C4-2B (cell line): ENCODE results near the gene TSPAN15.
"Not testable (repeated sequence)": the region's sequence is repeated elsewhere in the genome, so short reads cannot be mapped to it uniquely, and the experiment has no call there.

Experiments
- H3K27ac ChIP-seq: fragments of 450-650 bp; 2 replicates; pipeline ENCODE4 v1.5.1; 2017
- CTCF ChIP-seq: fragments of 450-650 bp; conservative IDR thresholded peaks from 2 replicates; pipeline ENCODE4 v1.5.1; 2017; ENCODE audit warnings: mild to moderate bottlenecking
- ZFX ChIP-seq: fragments of 450-650 bp; IDR thresholded peaks from 2 replicates; pipeline ENCODE4 v1.6.1; 2017

TSPAN15 gene

DNA sequence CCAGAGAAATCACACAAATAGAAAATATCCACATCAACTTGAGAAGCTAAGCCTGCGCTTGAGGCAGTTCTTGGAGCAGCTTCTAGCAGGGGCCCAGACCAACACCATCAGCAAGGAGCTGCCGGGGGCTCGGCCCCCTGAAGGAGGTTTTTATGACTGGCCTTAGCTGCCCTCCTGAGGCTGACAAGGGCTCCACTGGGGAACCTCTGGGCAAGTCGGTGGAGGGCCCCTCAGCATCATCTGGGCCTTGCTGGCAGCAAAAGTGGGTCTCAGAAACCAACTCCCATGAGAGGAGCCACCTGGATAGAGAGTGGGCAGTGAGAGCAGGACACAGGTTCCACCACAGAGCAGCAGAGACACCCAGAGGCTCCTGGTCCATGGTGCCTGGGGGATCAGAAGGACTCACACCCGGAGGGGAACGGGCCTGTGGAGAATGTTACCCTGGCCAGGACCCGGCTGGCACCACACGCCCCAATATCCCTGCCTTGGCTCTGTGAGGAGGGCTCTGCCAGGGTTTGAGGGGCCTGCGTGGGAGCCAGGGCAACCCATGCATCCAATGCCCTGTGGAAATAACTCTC is 66.1 kb downstream of the TSPAN15 start:
- H3K27ac ChIP-seq, result no peak overlapping the region
- TF ChIP-seq ZFX (no peak), CTCF (no peak)

DNA sequence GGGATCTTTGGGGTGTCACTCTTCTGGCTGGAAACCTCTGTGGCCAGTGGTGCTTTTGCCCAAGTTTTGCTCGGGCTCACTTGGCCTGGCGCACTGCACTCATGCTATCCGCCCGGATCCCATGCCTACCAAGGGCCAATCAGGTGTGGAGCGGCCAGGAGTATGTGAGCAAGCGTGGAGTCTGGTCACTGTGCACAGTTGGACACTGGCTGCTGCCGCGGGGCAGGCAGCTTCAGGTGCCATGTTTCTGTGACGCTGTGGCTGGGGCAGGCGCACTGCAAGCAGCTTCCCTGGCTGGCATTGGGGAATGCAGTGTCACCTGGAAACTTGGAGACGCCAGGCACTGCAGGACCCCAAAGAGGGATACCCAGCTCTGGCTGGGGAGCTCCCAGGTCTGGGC is 76.7 kb downstream of the TSPAN15 start:
- no peak overlapping the region for H3K27ac ChIP-seq
- TF ChIP-seq ZFX (no peak), CTCF (no peak)

- TF ChIP-seq CTCF (no peak), ZFX (no peak)
- no peak overlapping the region for H3K27ac ChIP-seq
Measured at GRCh38 chr10:69533658-69534057, 82.4 kb downstream of the TSPAN15 start.

- not testable (repeated sequence) for H3K27ac ChIP-seq
Measured at GRCh38 chr10:69536521-69536920, 85.3 kb downstream of the TSPAN15 start.

- no peak overlapping the region for H3K27ac ChIP-seq
- TF ChIP-seq CTCF (no peak), ZFX (no peak)
Measured at GRCh38 chr10:69537449-69537848, 86.2 kb downstream of the TSPAN15 start.

DNA sequence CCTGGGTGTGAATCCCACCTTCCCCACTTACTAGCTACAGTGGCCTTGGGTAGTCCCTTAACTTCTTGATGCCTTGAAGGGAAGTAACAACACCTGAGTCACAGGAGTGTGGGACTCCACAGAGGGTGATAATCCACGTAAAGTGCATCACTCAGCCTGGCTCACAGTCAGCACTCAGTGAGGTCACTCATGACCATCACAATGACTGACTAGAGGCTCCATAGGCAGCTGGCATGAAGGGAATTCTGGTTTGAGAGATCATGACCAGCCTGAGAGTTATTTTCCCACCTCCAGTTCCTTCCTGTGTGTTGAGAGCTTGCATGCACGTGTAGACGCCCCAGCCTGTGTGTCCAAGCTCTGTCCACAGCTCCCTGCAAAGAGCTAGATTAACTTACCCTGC is 87.2 kb downstream of the TSPAN15 start:
- TF ChIP-seq CTCF (no peak), ZFX (no peak)

GRCh38 chr10:69541463-69541862 is 90.2 kb downstream of the TSPAN15 start:
- TF ChIP-seq CTCF, result no peak
- H3K27ac ChIP-seq, result no peak overlapping the region

More for the DNA sequence above, 87.2 kb downstream of the TSPAN15 start:
- no peak overlapping the region for H3K27ac ChIP-seq

DNA sequence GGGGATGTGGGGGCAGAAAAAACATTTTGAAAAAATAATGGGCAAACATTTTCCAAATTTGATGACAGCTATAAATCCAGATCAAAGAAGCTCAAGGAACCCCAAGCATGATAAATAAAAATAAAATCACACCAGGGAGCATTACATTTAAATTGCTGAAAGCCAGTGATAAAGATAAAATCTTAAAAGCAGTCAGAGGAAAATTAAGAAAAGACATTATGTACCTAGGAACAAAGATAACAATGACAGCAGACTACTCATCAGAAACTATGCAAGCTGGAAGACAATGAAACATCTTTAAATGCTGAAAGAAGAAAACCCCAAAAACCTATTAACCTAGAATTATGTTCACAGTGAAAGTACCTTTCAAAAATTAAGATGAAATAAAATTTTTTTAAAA is 98.7 kb downstream of the TSPAN15 start:
- TF ChIP-seq ZFX (no peak), CTCF (no peak)
- no peak overlapping the region for H3K27ac ChIP-seq
